GM18508 (cell line): ENCODE measurements around the gene HS3ST3B1.

Experiments used
- ATAC-seq: cut with Tn5 transposase; IDR thresholded peaks from one replicate; pipeline ENCODE4 v1.9.1; 2021; ENCODE audit warnings: moderate number of reproducible peaks; ENCODE audit not compliant: insufficient read depth, unreplicated experiment

The HS3ST3B1 gene

GRCh38 chr17:14396547-14396946, 95.7 kb downstream of the HS3ST3B1 start:
- ATAC-seq, result no peak

GRCh38 chr17:14398766-14399165, 97.9 kb downstream of the HS3ST3B1 start:
- ATAC-seq, result no peak
